Esophagus muscularis mucosa (tissue), 4 donors: Measurements from ENCODE around the gene USP24. TPM values are rescaled to one million over a fixed set of nuclear protein-coding genes. Genes with fewer than 3 reads are reported as not detected.

Experiments
- DNase-seq: peaks from one replicate; pipeline ENCODE4 v3.0.0-alpha.2; 2017; ENCODE audit errors: extremely low spot score
- H3K27ac ChIP-seq, 4 donors: fragments of 200-600 bp; sonication (generic); replicated peaks in 1 of 4; 1 replicate in 3 of 4; 2 replicates in 1 of 4; pipeline ENCODE4 v1.5.1; 2016 to 2019; ENCODE audit warnings: mild to moderate bottlenecking in 1 of 4
- H3K27me3 ChIP-seq, 4 donors: fragments of 200-600 bp; sonication (generic); one replicate each; pipeline versions ENCODE4 v1.5.1 to v1.6.0; 2016 to 2019
- H3K36me3 ChIP-seq, 4 donors: fragments of 200-600 bp; sonication (generic); one replicate each; pipeline ENCODE4 v1.5.1; 2016 to 2019
- H3K4me1 ChIP-seq, 4 donors: fragments of 200-600 bp; sonication (generic); one replicate each; pipeline ENCODE4 v1.5.1; 2016 to 2019
- H3K4me3 ChIP-seq, 4 donors: fragments of 200-600 bp; sonication (generic); 1 replicate in 2 of 4; 2 replicates in 2 of 4; pipeline ENCODE4 v1.5.1; 2016 to 2019; ENCODE audit warnings: mild to moderate bottlenecking in 4 of 4, moderate library complexity in 1 of 4
- H3K9me3 ChIP-seq, 4 donors: fragments of 200-600 bp; sonication (generic); 1 replicate in 3 of 4; 2 replicates in 1 of 4; pipeline ENCODE4 v1.5.1; 2016 to 2019
- CTCF ChIP-seq, 3 experiments: fragments of 200-600 bp in 2 of 3; fragments of 450-650 bp in 1 of 3; sonication (generic) in 2 of 3; IDR thresholded peaks; one replicate each; pipeline ENCODE4 v1.5.1; 2017 to 2019; ENCODE audit warnings: antibody characterized with exemption in 3 of 3, mild to moderate bottlenecking in 2 of 3, moderate library complexity in 1 of 3
- EP300 ChIP-seq: sonication (generic); formaldehyde crosslinking; IDR thresholded peaks from one replicate; pipeline ENCODE4 v1.6.1; 2017; ENCODE audit warnings: antibody characterized with exemption
- POLR2A ChIP-seq: fragments of 450-650 bp; IDR thresholded peaks from one replicate; pipeline ENCODE4 v1.6.1; 2017; ENCODE audit warnings: antibody characterized with exemption, moderate library complexity, mild to moderate bottlenecking, low read depth
- POLR2AphosphoS5 ChIP-seq, 2 donors: sonication (generic); formaldehyde crosslinking; IDR thresholded peaks; one replicate each; pipeline ENCODE4 v1.6.1; 2017; ENCODE audit warnings: antibody characterized with exemption in 2 of 2
- WGBS: methylation state at CpG from one replicate; pipeline ENCODE4 v1.1.5; 2018; 5-methylcytosine and 5-hydroxymethylcytosine counted together
- intact Hi-C: fragments of 100-400 bp; cut with DNase I; formaldehyde crosslinking; loops from one replicate; pipeline ENCODE4 v1.15.1; 2023
- total RNA-seq, 4 donors: library from RNA; depleted of rRNA; stranded (reverse); fragments of >200 nt; gene quantifications; one replicate each; pipeline versions ENCODE4 v1.1.0 to v1.2.1, GENCODE V29; 2016

Gene USP24
- total RNA-seq, 4 donors from 2014 or later: 28.3 to 45.3 (median 37.7) TPM

GRCh38 chr1:55255901-55256300 is 40.7 kb upstream of the USP24 start:
- no peak overlapping the region for H3K27ac ChIP-seq
- H3K36me3 ChIP-seq: no peaks in the 10 kb centered on the region
- no peak overlapping the region for H3K4me3 ChIP-seq
- WGBS: 40% methylated on average over 3 of the region's 3 CpGs
- no peak for TF ChIP-seq POLR2AphosphoS5 (IDR thresholded peaks at IDR 0.05)
- no peak for TF ChIP-seq POLR2A
- no peak for TF ChIP-seq CTCF (IDR thresholded peaks at IDR 0.05)
- no peak for TF ChIP-seq EP300
- intact Hi-C loops: no loop called here
- no peaks in the 10 kb centered on the region for H3K27me3 ChIP-seq
- no peaks in the 10 kb centered on the region for H3K9me3 ChIP-seq
- no peak for DNase-seq
- peaks cover 0 to 18% (median 5%) of the 10 kb centered on the region in 4 donors for H3K4me1 ChIP-seq

GRCh38 chr1:55252942-55253589 is 37.9 kb upstream of the USP24 start:
- WGBS: 51% methylated on average over 4 of the region's 8 CpGs
- no peak overlapping the region for H3K4me3 ChIP-seq
- H3K36me3 ChIP-seq: no peaks in the 10 kb centered on the region
- intact Hi-C loops: no loop called here
- DNase-seq: no peak
- H3K4me1 ChIP-seq: peaks cover 0 to 27% (median 8%) of the 10 kb centered on the region in 4 donors
- H3K27ac ChIP-seq: no peak overlapping the region
- H3K9me3 ChIP-seq: no peaks in the 10 kb centered on the region
- no peaks in the 10 kb centered on the region for H3K27me3 ChIP-seq
- TF ChIP-seq POLR2A (no peak), CTCF (IDR thresholded peaks at IDR 0.05) (no peak), POLR2AphosphoS5 (IDR thresholded peaks at IDR 0.05) (no peak), EP300 (no peak)

- intact Hi-C loops: no loop called here
- Histone ChIP-seq H3K9me3 (no peaks in the 10 kb centered on the region), H3K4me1 (peaks cover 0 to 15% (median 8%) of the 10 kb centered on the region in 4 donors), H3K27ac (no peak overlapping the region), H3K27me3 (no peaks in the 10 kb centered on the region), H3K4me3 (no peak overlapping the region), H3K36me3 (no peaks in the 10 kb centered on the region)
- no peak for DNase-seq
- TF ChIP-seq EP300: no peak
- TF ChIP-seq POLR2AphosphoS5 (IDR thresholded peaks at IDR 0.05): no peak
- TF ChIP-seq POLR2A: no peak
- no peak for TF ChIP-seq CTCF (IDR thresholded peaks at IDR 0.05)
- WGBS: 73% methylated on average over 4 of the region's 4 CpGs
These were observed 35.4 kb upstream of the USP24 start for GRCh38 chr1:55250399-55251075.

- Histone ChIP-seq H3K9me3 (no peaks in the 10 kb centered on the region), H3K27me3 (no peaks in the 10 kb centered on the region), H3K4me1 (peaks cover 0 to 10% (median 7%) of the 10 kb centered on the region in 4 donors), H3K36me3 (no peaks in the 10 kb centered on the region), H3K27ac (no peak overlapping the region), H3K4me3 (no peak overlapping the region)
- intact Hi-C loops: no loop called here
- TF ChIP-seq POLR2A: no peak
- no peak for DNase-seq
- 82% methylated on average over 6 of the region's 7 CpGs for WGBS
These were observed 34.7 kb upstream of the USP24 start for GRCh38 chr1:55249646-55250398.

- intact Hi-C loops: no loop called here
These were observed 31.7 kb upstream of the USP24 start for GRCh38 chr1:55246896-55247295.

More at GRCh38 chr1:55246896-55247295, 31.7 kb upstream of the USP24 start:
- H3K4me1 ChIP-seq: peaks cover 0 to 9% (median 3%) of the 10 kb centered on the region in 4 donors
- no peak for DNase-seq
- H3K4me3 ChIP-seq: no peak overlapping the region
- no peak overlapping the region for H3K27ac ChIP-seq
- TF ChIP-seq CTCF (IDR thresholded peaks at IDR 0.05) (no peak), POLR2A (no peak), EP300 (no peak), POLR2AphosphoS5 (IDR thresholded peaks at IDR 0.05) (no peak)
- H3K27me3 ChIP-seq: no peaks in the 10 kb centered on the region
- H3K36me3 ChIP-seq: no peaks in the 10 kb centered on the region
- no peaks in the 10 kb centered on the region for H3K9me3 ChIP-seq
- WGBS: 86% methylated on average over 1 of the region's 2 CpGs
